K562 (cell line): ENCODE results near the gene LMNTD2. TPM values are rescaled to one million over a fixed set of nuclear protein-coding genes. Genes with fewer than 3 reads are reported as not detected.

Source experiments
- ATAC-seq: fragments of 200-7000 bp; cut with Tn5 transposase; 3 replicates; pipeline ENCODE4 v1.9.1; 2020; ENCODE audit warnings: moderate library complexity
- BruUV-seq: library from RNA; stranded (reverse); fragments of 400-500 nt; replicated peaks from 2 replicates; lab custom pipeline; 2021; lab: Mats Ljungman, UMichigan
- CTCF ChIA-PET: fragments of 300-600 bp; formaldehyde crosslinking; extraction: SDS; loops from one replicate; lab custom pipeline; 2021; ENCODE audit warnings: low intra/inter-chr PET ratio; lab: Yijun Ruan, JAX
- POLR2A ChIA-PET: fragments of 300-600, 350-650 bp; sonication (Branson Sonifier 250); formaldehyde crosslinking; extraction: SDS; loops from one replicate; lab custom pipeline; 2021; ENCODE audit warnings: antibody characterized with exemption, inconsistent platforms; lab: Yijun Ruan, JAX
- DNase-seq, 4 experiments: peaks; one replicate each; pipeline versions ENCODE4 v3.0.0 to v3.0.0-alpha.2; 2011 to 2018; ENCODE audit warnings: low spot score in 3 of 4, mixed read lengths in 3 of 4; ENCODE audit errors: extremely low read depth in 1 of 4
- FAIRE-seq: peaks from 2 replicates; lab custom pipeline; 2011; peaks lifted over from hg19 to GRCh38; lab: Jason Lieb, UNC
- H2AFZ ChIP-seq: 2 replicates; pipeline ENCODE4 v1.6.0; 2011; ENCODE audit warnings: low read depth, low read length, control low read depth, inconsistent platforms
- H3K27ac ChIP-seq: fragments of 200-600 bp; 3 replicates; pipeline ENCODE4 v1.8.0; 2011; ENCODE audit warnings: low read depth, mild to moderate bottlenecking, control low read depth, inconsistent platforms, low read length, moderate library complexity, mixed read lengths; ENCODE audit errors: extremely low read depth
- H3K27me3 ChIP-seq, 2 experiments: fragments of 300-600 bp in 1 of 2; 2 replicates in 1 of 2; 3 replicates in 1 of 2; pipeline versions ENCODE4 v1.6.0 to v1.8.0; 2011; ENCODE audit warnings: inconsistent platforms in 2 of 2, low read length in 2 of 2, mild to moderate bottlenecking in 1 of 2, mixed read lengths in 1 of 2, moderate library complexity in 1 of 2; ENCODE audit not compliant: control insufficient read depth in 2 of 2, insufficient read depth in 2 of 2
- H3K36me3 ChIP-seq: fragments of 300-600 bp; 3 replicates; pipeline ENCODE4 v1.8.0; 2011; ENCODE audit warnings: mild to moderate bottlenecking, low read length, inconsistent platforms; ENCODE audit not compliant: control insufficient read depth, insufficient read depth
- H3K4me1 ChIP-seq, 2 experiments: fragments of 200-600 bp in 1 of 2; replicated peaks in 1 of 2; 2 replicates in 1 of 2; 3 replicates in 1 of 2; pipeline versions ENCODE4 v1.5.1 to v1.8.0; 2011; ENCODE audit warnings: inconsistent platforms in 2 of 2, low read length in 2 of 2, mild to moderate bottlenecking in 1 of 2, mixed read lengths in 1 of 2, moderate library complexity in 1 of 2; ENCODE audit not compliant: control insufficient read depth in 2 of 2, insufficient read depth in 2 of 2
- H3K4me2 ChIP-seq: 2 replicates; pipeline ENCODE4 v1.6.1; 2011; ENCODE audit warnings: low read length, control low read depth, inconsistent platforms, mixed read lengths; ENCODE audit not compliant: insufficient read depth
- H3K4me3 ChIP-seq: fragments of 200-600 bp; sonication (generic), shearing (Covaris generic); 2 replicates; pipeline ENCODE4 v1.5.1; 2016; ENCODE audit warnings: control low read depth, inconsistent platforms
- H3K79me2 ChIP-seq: fragments of 200-600 bp; 3 replicates; pipeline ENCODE4 v1.8.0; 2011; ENCODE audit warnings: low read length, inconsistent platforms; ENCODE audit not compliant: control insufficient read depth, insufficient read depth
- H3K9ac ChIP-seq, 2 experiments: 2 replicates each; pipeline versions ENCODE4 v1.6.0 to v1.6.1; 2011; ENCODE audit warnings: low read depth in 2 of 2, low read length in 2 of 2, control low read depth in 1 of 2, inconsistent platforms in 1 of 2, mild to moderate bottlenecking in 1 of 2, mixed read lengths in 1 of 2; ENCODE audit not compliant: insufficient read depth in 1 of 2
- H3K9me1 ChIP-seq: one replicate; pipeline ENCODE4 v1.6.0; 2011; ENCODE audit warnings: inconsistent platforms, mild to moderate bottlenecking, low read length, moderate library complexity; ENCODE audit not compliant: control insufficient read depth, insufficient read depth
- H3K9me3 ChIP-seq: replicated peaks from 2 replicates; pipeline ENCODE4 v1.5.1; 2011; ENCODE audit warnings: low read depth, low read length, inconsistent platforms; ENCODE audit not compliant: control insufficient read depth, insufficient read depth
- H4K20me1 ChIP-seq: replicated peaks from 2 replicates; pipeline ENCODE4 v1.6.1; 2011; ENCODE audit warnings: low read length, inconsistent platforms, mixed read lengths; ENCODE audit not compliant: control insufficient read depth, insufficient read depth
- ADNP ChIP-seq: fragments of 200-800 bp; sonication (Bioruptor generic); IDR thresholded peaks from 2 replicates; pipeline ENCODE4 v1.6.1; 2016; ENCODE audit warnings: missing genetic modification characterization, missing compliant biosample characterization
- E2F8 ChIP-seq: fragments of 450-650 bp; IDR thresholded peaks from 2 replicates; pipeline ENCODE4 v1.7.1; 2018; ENCODE audit warnings: mild to moderate bottlenecking, low read depth; ENCODE audit not compliant: partially characterized antibody
- KLF13 ChIP-seq: fragments of 450-650 bp; IDR thresholded peaks from 2 replicates; pipeline ENCODE4 v1.6.1; 2016; ENCODE audit warnings: missing genetic modification characterization, low read depth, mild to moderate bottlenecking, missing compliant biosample characterization, moderate library complexity, borderline replicate concordance
- MLX ChIP-seq, 2 experiments: fragments of 450-650 bp in 1 of 2; sonication (generic) in 1 of 2; formaldehyde crosslinking; conservative IDR thresholded peaks; 2 replicates each; pipeline versions ENCODE4 v1.4.0 to v1.8.1; 2020 to 2022; ENCODE audit warnings: mild to moderate bottlenecking in 1 of 2, missing genetic modification reagents in 1 of 2
- MTF1 ChIP-seq: fragments of 250-450 bp; sonication (Bioruptor Pico); IDR thresholded peaks from 2 replicates; pipeline ENCODE4 v1.9.0; 2021; ENCODE audit warnings: moderate library complexity, mild to moderate bottlenecking, inconsistent platforms, borderline replicate concordance
- PBX2 ChIP-seq, 2 experiments: IDR thresholded peaks in 1 of 2; conservative IDR thresholded peaks in 1 of 2; 2 replicates each; pipeline ENCODE4 v1.6.1; 2016; ENCODE audit warnings: low read depth in 2 of 2, mild to moderate bottlenecking in 1 of 2, missing compliant biosample characterization in 1 of 2, missing genetic modification characterization in 1 of 2, moderate library complexity in 1 of 2
- SIN3A ChIP-seq, 2 experiments: fragments of 150-350 bp in 1 of 2; IDR thresholded peaks; 2 replicates each; pipeline ENCODE4 v1.6.1; 2011 to 2016; ENCODE audit warnings: borderline replicate concordance in 2 of 2, low read depth in 2 of 2, low read length in 2 of 2, mild to moderate bottlenecking in 2 of 2, moderate library complexity in 2 of 2; ENCODE audit not compliant: control insufficient read depth in 1 of 2
- TCF7L2 ChIP-seq: fragments of 150-350 bp; IDR thresholded peaks from 2 replicates; pipeline ENCODE4 v1.6.1; 2016; ENCODE audit warnings: low read depth, mild to moderate bottlenecking, low read length, moderate library complexity
- ZBTB1 ChIP-seq: sonication (generic); formaldehyde crosslinking; IDR thresholded peaks from 2 replicates; pipeline ENCODE4 v1.8.1; 2023; ENCODE audit warnings: missing genetic modification reagents, low read depth, mild to moderate bottlenecking, borderline replicate concordance
- ZNF551 ChIP-seq: fragments of 250-450 bp; sonication (Bioruptor Pico); IDR thresholded peaks from 2 replicates; pipeline ENCODE4 v1.5.0; 2021; ENCODE audit warnings: mild to moderate bottlenecking, moderate library complexity
- ZNF830 ChIP-seq: fragments of 250-450 bp; sonication (Bioruptor Pico); IDR thresholded peaks from 2 replicates; pipeline ENCODE4 v1.5.0; 2021; ENCODE audit warnings: mild to moderate bottlenecking
- WGBS: fragments of 100-300 bp; shearing (Covaris generic); methylation state at CpG from one replicate; pipeline ENCODE4 v1.1.6; 2016; ENCODE audit warnings: low coverage, mixed read lengths; ENCODE audit not compliant: insufficient coverage; ENCODE audit errors: missing lambda C conversion rate; 5-methylcytosine and 5-hydroxymethylcytosine counted together
- in situ Hi-C: fragments of 300-500 bp; cut with MboI; formaldehyde crosslinking; loops from 4 replicates; pipeline ENCODE4 v1.15.0; 2018; ENCODE audit warnings: inconsistent platforms, mixed read lengths
- intact Hi-C: fragments of 100-400 bp; cut with micrococcal nuclease; formaldehyde crosslinking; loops from 2 replicates; pipeline ENCODE4 v1.14.2; 2022
- polyA plus RNA-seq, 8 experiments: library from polyadenylated mRNA; depleted of rRNA in 4 of 8; stranded (reverse) in 5 of 8; unstranded in 3 of 8; fragments of >200 nt; fragmentation: Nextera tagmentation in 2 of 8; fragmentation: Illumina TruSeq in 1 of 8; extraction: Ambion mirVana in 2 of 8; extraction: Trizol in 1 of 8; gene quantifications; 2 replicates each; pipeline versions ENCODE4 v1.2.1 to v1.2.3, GENCODE V29; 2011 to 2014; ENCODE audit warnings: inconsistent platforms in 1 of 8, missing spikeins in 1 of 8
- total RNA-seq, 7 experiments: library from RNA; depleted of rRNA in 6 of 7; stranded (reverse); fragments of >200 nt in 6 of 7; fragmentation: Illumina TruSeq in 2 of 7; extraction: Trizol in 2 of 7; gene quantifications; 2 replicates each; pipeline versions ENCODE4 v1.2.1 to v1.2.3, GENCODE V29; 2011 to 2021; ENCODE audit warnings: low replicate concordance in 1 of 7

LMNTD2 gene
- total and polyA plus RNA-seq, 9 of the 15 experiments (the other 6 are each of a cell fraction or from before 2014, with no cell fraction given) = 0.48 to 4.2 (median 1.5) TPM; not detected in 3

- in situ Hi-C loops (no loop called here), intact Hi-C loops (no loop called here)
- no peaks in the 10 kb centered on the region for H3K9me3 ChIP-seq
- peak overlapping the region; percentile 97 to 100 for H3K9ac ChIP-seq
- H3K4me3 ChIP-seq = peak overlapping the region; percentile 90
- H3K79me2 ChIP-seq = peaks cover 75% of the 10 kb centered on the region
- peak overlapping the region; percentile 97 for H3K4me2 ChIP-seq
- peak in 1 of 4 experiments; percentile 49 for DNase-seq
- FAIRE-seq = peak; percentile 48
- peaks cover 43% of the 10 kb centered on the region for H4K20me1 ChIP-seq
- ChIA-PET CTCF (no interaction called here), POLR2A (interaction anchor here (0.5 to 2.0 kb wide), 4 partner anchors 8 to 234 kb away, joined by 3 to 6 read pairs (median 4); no protein-coding TSS in a partner anchor)
- 1% methylated on average over 31 of the region's 48 CpGs for WGBS
- peaks cover 16% of the 10 kb centered on the region for H3K9me1 ChIP-seq
- ATAC-seq = no peak
- BruUV-seq = no TSS peak
- H2AFZ ChIP-seq = no peak overlapping the region
- peaks cover 43 to 73% of the 10 kb centered on the region in 2 experiments for H3K4me1 ChIP-seq
- peaks cover 44% of the 10 kb centered on the region; the same call in 2 of the 3 replicates for H3K36me3 ChIP-seq
- no peaks in the 10 kb centered on the region for H3K27me3 ChIP-seq
- peak overlapping the region; percentile 100 for H3K27ac ChIP-seq
- TF ChIP-seq ADNP (tag) (no peak), KLF13 (tag) (no peak), E2F8 (no peak), TCF7L2 (no peak), PBX2 (CRISPR knock-in tag; IDR thresholded peaks at IDR 0.05; ENCODE audit: low read depth) (no peak), PBX2 (tag; conservative IDR thresholded peaks at IDR 0.05; ENCODE audit: low read depth) (no peak), MTF1 (CRISPR knock-in tag) (no peak), ZNF551 (CRISPR knock-in tag) (no peak), MLX (CRISPR knock-in tag; conservative IDR thresholded peaks at IDR 0.05) (no peak), SIN3A (IDR thresholded peaks at IDR 0.05; ENCODE audit: borderline replicate concordance in 2 of 2, control insufficient read depth in 1 of 2, low read depth in 2 of 2, low read length in 2 of 2) (0 out of 4 replicates have a peak, but pooled peaks of 1 of the 2 experiments have one; percentile 48), ZNF830 (CRISPR knock-in tag) (no peak), ZBTB1 (0 out of 2 replicates have a peak, but pooled peaks have one; percentile 10)
These were observed 16.5 kb upstream of the LMNTD2 start for GRCh38 chr11:576811-577610.
